Stimulated activated CD8-positive, alpha-beta memory T cell treated with anti-CD3 and anti-CD28 coated beads, Interleukin-4, amount 100 ng/mL, for 24 hours (primary cell): Measurements from ENCODE around the gene APLP2.
"Not testable (repeated sequence)": the region's sequence is repeated elsewhere in the genome, so short reads cannot be mapped to it uniquely, and the experiment has no call there.

Source experiments
- DNase-seq: peaks from one replicate; pipeline ENCODE4 v3.0.0-alpha.2; 2020; ENCODE audit warnings: low read depth

Gene APLP2

DNA sequence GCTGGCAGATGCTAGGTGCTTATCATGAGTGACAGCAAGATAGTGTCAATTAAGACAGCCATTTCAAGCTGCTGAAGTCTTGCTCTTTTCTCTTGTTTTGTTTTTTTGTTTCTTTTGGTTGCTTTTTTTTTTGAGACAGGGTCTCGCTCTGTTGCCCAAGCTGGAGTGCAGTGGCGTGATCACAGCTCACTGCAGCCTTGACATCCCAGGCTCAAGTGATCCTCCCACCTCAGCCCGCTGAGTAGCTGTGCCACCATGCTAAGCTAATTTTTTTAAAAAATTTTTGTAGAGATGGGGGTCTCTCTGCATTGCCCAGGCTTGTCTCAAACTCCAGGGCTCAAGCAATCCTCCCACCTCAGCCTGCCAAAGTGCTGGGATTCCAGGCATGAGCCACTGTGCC, 102.3 kb downstream of the APLP2 start:
- DNase-seq: not testable (repeated sequence)

DNA sequence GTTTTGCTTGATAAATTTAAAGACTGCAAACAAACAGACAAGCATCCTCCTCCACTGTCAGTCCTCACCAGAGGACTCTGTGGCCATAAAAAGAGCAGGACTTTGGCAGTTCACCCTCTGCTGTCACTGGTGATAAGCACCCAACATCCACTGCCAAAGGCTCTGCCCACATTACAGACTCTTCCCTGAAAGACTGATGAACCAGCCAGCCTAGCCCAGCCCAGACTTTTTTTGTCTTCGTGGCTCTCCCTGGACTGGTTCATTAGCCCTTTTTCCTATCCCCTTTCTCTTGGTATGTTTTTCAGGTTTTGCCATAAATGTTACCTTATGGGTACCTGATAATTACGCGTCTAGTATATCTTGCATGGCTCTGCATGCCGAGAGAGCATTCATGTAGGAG, 104.9 kb downstream of the APLP2 start:
- DNase-seq: no peak

DNA sequence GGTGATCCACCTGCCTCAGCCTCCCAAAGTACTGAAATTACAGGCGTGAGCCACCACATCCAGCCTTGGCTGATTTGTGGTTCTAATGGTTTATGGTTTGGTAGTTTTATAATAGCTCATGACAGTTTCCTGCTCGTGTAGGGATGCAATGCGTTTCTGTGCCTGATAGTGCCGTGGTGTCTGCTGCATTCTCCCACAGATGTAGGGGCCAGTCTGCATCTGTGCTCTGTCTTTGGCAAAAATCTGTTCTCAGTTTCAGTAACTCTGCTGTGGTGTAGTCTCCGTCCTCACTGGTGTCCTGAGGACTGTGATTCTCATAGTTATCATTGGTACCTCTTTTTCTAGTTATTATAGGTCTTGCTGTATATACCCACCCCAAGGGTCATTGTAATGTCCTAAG, 106.2 kb downstream of the APLP2 start:
- DNase-seq: no peak

DNA sequence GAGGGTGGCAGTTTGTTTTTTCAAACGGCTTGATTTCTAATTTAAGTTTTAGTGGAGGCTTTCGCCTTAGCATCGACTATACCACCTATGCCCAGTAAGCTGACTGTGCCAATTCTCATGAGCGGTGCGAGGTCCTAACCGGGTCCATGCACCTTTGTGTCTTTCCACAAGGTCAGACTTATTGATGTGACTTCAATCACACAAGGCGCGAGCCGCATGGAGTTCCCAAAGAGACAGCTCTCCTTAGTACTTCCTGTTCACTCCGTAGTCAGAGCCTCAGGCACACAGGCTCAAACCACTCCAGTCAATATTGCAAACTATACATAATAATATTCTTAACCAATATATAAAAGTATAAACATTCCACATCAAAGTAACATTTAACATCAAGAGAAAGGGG, 108.1 kb downstream of the APLP2 start:
- no peak for DNase-seq

DNA sequence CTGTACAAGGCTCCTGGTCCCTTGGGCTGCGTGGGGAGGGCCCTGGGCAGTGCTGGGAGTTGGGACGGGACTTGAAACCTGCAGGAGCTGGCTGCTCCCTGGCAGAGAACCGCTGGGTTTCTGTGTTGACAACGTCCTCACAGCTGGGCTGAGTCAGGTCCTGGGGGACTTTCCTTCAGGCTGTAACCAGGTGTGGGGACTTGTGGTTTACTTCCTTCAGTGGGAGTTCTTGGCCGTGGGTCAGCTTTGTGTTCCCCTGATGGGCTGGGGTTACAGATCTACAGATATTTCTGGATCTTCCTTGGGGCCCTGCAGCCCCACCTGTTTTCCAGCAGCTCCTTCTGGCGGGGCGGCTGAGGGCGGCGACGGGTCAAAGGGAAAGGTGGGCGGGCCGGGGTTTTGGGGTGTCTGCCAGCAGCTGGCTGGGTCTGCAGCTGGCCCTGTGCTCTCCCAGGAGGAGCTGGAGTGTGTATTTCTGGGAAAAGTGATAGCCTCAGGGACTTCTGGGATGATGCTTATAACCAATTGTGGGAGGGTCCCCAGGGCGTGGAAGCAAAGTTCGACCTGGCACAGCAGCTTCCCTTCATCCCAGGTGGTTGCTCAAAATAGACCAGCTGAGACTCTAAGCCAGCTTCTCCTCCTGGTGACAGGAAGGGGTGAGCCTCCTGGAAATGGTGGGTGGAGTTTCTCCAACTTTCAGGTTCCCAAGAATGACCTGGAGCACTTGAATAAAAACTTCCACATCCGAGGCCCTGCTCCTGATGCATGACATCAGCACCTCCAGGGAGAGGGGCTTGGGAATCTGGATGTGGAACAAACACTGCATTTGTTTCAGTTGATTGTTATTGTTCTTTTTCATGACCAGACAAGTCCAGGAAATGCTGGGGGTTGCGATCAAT, 109.0 kb downstream of the APLP2 start:
- no peak for DNase-seq

DNA sequence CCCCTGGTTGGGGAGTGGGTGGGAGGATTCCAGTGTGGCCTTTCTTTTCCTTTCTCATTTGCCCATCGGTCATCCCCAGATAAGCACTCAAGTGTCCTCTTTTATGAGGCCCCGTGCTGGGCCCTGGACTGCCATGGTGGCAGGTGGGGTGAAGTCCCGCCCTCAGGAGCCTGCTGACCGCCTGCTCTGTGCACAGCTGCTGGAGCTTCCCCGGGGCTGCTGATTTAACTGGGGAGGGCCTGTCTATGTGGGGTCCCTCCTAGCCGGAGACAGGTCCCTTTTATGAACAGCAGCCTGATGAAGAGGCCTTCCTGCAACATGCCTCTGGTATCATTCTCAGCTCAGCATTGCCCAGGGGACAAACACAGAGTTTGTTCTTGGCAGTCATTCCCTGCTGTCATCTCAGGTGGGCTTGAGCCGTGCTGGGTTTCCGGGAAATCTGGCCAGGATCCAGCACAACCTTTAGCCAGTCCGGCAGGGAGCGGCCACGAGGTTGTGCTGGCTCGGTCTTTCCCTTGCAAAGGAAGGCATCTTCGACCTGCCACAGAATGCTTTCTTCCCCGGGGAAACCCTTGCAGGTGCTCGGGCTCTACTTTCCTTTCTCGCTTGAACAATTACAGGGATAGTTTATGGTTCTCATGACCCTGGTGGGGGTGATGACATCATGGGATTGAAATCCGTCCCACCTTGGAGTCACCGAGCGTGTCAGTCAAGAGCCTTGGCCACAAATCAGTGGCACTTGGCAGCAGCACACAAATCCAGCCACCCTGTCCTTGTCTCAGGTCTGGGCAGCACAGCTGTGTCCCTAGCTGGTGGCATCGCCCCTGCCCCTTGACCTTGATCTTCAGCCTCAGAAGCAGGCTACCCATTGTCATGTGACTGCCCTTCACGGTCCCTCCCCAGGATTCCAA, 110.0 kb downstream of the APLP2 start:
- no peak for DNase-seq

DNA sequence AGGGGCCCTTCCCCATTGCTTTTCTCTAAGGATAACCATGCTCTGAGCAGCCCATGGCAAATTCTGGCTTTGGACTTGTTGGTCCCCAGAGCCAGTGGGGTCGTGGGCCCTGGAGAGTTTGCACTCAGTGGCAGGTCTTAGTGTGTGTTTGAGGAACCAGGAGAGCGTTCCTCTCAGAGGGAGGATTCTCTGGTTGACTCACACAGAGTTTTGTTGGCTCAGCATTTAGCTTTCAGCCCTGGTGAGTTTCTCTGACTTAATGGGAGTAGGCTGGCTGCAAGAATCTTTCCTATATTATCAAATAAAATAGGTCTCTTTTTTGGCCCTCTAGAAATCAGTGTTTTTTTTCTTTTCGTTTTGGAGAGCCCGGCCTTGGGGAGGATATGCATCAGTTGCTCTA, 110.8 kb downstream of the APLP2 start:
- no peak for DNase-seq

DNA sequence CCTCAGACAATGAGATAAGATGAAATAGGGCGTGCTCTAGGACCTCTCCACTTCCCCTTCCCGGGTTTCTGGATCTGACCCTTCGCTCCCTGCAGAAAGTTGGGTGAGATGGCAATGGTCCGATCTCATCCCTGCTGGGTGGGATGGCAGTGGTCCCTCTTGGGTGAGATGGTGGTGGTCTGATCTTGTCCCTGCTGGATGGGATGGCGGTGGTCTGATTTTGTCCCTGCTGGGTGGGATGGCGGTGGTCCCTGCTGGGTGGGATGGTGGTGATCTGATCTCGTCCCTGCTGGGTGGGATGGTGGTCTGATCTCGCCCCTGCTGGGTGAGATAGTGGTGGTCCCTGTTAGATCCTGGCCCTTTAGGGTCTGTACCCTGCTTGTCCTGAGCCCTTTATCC, 111.2 kb downstream of the APLP2 start:
- no peak for DNase-seq

DNA sequence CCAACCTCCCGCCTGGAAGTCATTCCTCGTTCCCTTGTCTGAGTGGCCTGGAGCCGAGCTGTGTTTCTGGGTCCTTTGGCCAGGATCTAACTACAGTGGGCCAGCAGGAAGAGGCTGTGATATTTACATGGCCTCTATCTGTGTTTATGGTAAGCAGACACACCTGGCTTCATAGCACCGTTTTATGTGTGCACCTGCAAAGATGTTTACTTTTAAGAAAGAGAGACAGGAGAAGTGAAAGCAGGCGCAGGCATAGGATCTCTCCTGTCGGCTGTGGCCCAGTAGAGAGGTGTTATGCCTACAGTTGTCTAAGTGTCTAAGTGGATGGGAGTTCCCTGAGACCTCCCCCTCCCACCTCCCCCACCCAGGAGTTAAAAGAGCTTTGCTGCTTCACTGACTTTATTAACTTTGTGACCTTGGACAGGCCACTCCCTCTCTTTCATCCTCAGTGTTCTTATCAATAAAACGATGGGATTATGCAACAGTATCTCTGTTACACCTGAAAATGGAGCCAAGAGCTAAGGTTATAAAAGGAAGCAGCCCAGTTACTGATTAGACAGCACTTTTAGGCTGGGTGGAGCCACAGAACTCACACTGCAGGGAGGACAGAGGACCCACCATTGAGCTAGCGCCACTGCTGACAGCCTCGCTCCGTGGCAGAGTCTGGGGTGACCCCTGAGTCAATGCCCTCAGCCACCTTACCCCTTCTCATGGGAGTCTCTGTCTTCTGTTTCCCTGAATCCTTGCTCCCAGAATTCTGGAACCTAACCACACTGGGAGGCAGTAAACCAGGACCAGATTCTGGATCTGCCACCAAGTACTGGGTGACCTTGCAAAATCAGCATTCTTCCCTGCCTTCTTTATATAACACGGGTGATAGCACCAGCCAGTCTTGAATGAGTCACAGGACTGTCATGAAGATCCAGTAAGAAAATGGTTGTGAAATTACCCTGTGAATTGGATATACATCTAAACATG, 111.9 kb downstream of the APLP2 start:
- no peak for DNase-seq

DNA sequence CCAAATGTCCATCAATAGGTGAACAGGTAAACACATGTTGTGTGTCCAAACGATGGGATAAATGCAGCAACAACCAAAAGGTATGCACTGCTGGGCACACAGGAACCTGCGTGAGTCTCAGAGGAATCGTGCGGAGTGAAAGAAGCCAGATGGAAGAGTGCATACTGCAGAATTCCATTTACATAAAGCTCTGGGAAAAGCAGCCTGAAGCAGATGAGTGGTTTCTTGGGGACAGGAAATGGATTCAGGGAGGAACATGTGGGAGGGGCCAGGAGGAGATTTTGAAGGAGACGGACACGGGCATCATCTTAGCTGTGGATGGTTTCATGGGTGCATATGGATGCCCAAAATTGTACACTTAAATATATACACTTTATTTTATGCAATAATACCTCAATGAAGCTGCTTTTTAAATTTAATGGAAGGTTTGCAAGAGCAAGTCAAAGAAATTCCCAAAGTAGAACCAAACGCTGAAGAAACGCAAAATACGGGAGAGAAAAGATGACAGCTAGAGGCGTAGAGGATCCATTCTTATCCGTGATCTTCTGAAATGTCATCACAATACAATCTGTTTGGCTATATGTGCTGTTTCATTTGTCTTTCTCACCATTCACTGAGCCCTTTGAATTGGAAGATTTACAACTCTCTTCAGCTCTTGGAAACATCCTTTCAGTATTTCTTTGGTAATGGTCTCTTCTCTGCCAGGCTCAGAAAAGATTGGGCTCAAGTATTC, 114.3 kb downstream of the APLP2 start:
- no peak for DNase-seq

DNA sequence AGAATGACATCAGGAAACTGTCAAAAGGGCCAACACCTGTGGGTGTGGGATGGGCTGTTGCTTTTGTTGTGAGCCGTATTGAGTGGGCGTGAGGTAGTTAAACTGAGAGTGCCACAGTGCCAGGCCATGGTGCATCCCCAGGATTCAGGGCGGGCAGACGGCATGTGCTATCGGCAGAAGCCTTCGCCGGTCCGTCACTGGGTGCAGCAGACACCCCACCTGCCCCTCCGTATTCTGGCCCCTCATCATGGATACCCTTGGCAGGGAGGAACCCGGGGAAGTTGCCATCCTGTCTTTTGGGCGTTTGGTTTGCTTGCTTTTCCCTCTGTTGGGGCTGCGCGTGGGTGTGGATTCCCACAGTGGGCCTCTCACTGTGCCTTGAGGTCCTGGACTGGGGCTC, 117.4 kb downstream of the APLP2 start:
- DNase-seq: no peak

DNA sequence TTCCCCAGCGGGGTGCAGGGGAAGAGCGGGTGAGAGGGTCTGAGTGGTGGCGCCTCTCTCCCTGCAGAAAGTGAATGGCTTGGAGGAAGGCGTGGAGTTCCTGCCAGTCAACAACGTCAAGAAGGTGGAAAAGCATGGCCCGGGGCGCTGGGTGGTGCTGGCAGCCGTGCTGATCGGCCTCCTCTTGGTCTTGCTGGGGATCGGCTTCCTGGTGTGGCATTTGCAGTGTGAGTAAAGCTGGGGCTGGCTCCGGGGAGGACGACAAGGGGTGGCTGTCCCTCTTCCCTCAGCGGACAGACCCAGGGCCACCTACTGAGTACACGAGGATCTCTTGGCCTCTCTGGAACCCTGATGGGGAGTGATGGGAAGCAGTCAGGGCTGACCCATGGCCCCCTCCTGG, 118.4 kb downstream of the APLP2 start:
- DNase-seq: no peak

DNA sequence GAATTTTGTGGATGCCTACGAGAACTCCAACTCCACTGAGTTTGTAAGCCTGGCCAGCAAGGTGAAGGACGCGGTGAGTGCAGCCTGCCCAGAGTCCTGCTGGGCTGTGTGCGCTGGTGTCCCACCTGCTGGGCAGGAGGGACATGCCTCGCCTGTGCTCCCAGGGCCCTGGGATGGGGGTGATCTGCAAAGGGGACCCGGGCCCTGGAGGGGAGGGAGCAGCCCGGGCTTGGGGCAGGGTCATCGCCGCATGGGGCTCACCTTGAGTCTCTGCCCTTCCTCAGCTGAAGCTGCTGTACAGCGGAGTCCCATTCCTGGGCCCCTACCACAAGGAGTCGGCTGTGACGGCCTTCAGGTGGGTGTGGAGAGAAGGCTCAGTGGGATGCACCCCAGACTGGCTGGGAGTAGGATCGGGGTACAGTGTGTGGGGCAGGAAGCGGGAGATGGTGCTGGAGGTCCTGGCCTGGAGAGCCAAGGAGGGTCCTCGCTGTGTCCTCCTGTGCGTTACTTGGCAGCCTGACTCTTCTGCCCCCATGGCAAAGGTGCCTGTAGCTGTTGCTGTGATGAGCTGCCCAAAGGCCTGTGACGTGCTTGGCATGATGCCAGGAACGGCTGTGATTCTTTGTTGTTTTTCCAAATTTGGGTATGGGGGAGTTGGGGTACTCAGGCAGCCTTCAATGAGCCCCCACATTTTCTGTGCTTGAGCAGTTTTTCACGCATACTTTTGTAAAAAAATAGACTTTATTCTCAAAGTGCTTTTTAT, 119.1 kb downstream of the APLP2 start:
- no peak for DNase-seq

DNA sequence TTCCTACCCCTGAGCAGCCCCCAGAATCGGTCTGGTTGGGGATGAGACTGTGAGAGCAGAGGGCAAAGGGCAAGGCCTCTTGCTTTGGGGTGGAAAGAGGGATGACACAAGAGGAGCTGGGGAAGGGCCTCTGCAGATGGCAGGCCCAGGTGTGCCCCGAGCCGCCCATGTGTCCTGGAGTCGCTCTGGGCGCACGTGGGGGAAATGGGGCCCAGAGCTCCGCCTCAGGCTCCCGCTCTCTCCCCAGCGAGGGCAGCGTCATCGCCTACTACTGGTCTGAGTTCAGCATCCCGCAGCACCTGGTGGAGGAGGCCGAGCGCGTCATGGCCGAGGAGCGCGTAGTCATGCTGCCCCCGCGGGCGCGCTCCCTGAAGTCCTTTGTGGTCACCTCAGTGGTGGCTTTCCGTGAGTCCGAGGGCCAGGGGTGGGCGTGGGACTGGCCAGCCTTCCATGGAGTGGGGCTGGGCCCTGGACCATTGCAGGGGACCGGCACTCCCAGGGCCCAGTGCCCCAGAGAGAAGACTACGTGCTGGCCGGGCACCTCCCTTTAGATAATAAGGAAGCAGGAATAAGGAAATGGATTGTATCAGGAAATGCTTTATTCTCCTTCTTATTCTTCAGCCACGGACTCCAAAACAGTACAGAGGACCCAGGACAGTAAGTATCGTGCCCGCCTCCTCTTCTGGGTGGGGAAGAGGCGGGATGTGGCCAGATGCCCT, 120.0 kb downstream of the APLP2 start:
- no peak for DNase-seq

DNA sequence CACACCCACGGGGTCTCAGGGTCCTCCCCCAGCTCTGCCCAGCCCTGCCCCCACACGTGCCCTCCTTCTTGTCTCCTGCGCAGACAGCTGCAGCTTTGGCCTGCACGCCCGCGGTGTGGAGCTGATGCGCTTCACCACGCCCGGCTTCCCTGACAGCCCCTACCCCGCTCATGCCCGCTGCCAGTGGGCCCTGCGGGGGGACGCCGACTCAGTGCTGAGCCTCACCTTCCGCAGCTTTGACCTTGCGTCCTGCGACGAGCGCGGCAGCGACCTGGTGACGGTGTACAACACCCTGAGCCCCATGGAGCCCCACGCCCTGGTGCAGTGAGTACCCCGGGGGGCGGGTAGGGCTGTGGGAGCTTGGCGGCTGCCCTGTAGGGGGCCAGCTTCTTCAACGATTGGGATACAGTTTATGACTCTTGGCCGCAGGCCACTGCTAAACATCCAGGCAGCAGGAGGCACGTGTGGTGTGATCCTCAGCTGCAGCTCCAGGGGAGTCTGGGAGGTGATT, 120.7 kb downstream of the APLP2 start:
- no peak for DNase-seq

DNA sequence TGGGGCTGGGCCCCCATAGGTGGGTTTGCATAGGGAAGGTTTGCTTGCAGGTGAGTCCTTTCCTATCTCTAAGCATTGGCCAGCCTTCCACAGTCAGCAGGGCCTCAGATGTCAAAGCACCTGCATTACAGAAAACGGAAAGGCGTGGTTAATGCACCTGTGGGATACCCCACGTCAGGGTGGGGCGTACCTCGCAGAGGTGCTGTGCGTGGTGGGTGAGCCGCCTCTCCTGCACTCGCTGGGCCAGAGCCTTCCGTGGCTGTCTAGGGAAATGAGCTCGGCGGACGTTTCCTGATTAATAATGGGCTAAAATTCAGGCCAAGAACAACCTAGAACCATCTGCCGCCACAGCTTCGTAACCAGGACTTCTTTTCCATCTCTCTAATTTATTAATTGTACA, 122.2 kb downstream of the APLP2 start:
- no peak for DNase-seq

DNA sequence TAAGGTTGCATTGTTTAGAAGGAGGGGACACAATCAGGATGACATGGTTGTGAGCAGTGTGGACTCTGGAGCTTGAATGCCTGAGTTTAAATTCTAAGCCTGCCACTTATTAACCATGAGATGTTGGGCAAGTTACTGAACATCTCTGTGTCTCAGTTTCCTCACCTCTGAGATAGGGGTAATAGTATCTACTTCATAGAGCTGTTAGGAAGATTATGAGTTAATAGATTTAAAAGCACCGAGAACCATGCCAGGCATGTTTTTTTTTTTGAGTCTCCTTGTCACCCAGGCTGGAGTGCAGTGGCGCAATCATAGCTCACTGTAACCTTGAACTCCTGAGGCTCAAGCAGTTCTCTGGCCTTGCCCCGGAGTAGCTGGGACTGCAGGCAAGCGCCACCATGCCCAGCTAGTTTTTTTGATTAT, 123.2 kb downstream of the APLP2 start:
- no peak for DNase-seq

DNA sequence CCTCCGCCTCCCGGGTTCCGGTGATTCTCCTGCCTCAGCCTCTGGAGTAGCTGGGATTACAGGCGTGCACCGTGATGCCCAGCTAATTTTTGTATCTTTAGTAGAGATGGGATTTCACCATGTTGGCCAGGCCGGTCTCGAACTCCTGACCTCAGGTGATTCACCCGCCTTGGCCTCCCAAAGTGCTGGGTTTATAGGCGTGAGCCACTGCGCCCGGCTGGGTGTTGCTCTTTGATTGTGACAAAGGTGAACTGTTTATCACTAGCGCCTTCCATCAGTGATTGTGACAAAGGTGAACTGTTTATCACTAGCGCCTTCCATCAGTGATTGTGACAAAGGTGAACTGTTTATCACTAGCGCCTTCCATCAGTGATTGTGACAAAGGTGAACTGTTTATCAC, 123.9 kb downstream of the APLP2 start:
- not testable (repeated sequence) for DNase-seq
